HG02943 (cell line): ENCODE data around the gene PTK7.
A peak's percentile ranks its signal among the peaks of the same experiment; 100 is the strongest.
"Not testable (repeated sequence)": the region's sequence is repeated elsewhere in the genome, so short reads cannot be mapped to it uniquely, and the experiment has no call there.

ENCODE experiments used
- ATAC-seq: cut with Tn5 transposase; IDR thresholded peaks from one replicate; pipeline ENCODE4 v1.9.1; 2021; ENCODE audit warnings: mild to moderate bottlenecking, low read depth, moderate library complexity; ENCODE audit not compliant: unreplicated experiment

Gene PTK7

GRCh38 chr6:43075670-43076463 is at the start of gene PTK7:
PTK7 (plus strand) TSS chr6:43076314; CDS start chr6:43076489, 175 bp downstream.
- no peak for ATAC-seq

- no peak for ATAC-seq
Measured at GRCh38 chr6:43026365-43026764, 49.7 kb upstream of the PTK7 start.

- no peak for ATAC-seq
Measured at GRCh38 chr6:43029120-43029519, 47.0 kb upstream of the PTK7 start.

- ATAC-seq, result no peak
Measured at GRCh38 chr6:43032326-43032725, 43.8 kb upstream of the PTK7 start.

GRCh38 chr6:43033496-43034189 is 42.5 kb upstream of the PTK7 start:
- ATAC-seq, result no peak

GRCh38 chr6:43034190-43034525 is 42.0 kb upstream of the PTK7 start:
- no peak for ATAC-seq

- ATAC-seq, result no peak
Measured at GRCh38 chr6:43035495-43036194, 40.5 kb upstream of the PTK7 start.

GRCh38 chr6:43036712-43037111 is 39.4 kb upstream of the PTK7 start:
- ATAC-seq, result no peak

GRCh38 chr6:43037197-43037596 is 38.9 kb upstream of the PTK7 start:
- ATAC-seq, result no peak

GRCh38 chr6:43037706-43038105 is 38.4 kb upstream of the PTK7 start:
- no peak for ATAC-seq

- no peak for ATAC-seq
Measured at GRCh38 chr6:43038727-43039126, 37.4 kb upstream of the PTK7 start.

GRCh38 chr6:43040542-43041257 is 35.4 kb upstream of the PTK7 start:
- no peak for ATAC-seq

- ATAC-seq, result not testable (repeated sequence)
Measured at GRCh38 chr6:43041475-43041874, 34.6 kb upstream of the PTK7 start.

- no peak for ATAC-seq
Measured at GRCh38 chr6:43043310-43043709, 32.8 kb upstream of the PTK7 start.

GRCh38 chr6:43045371-43045930 is 30.7 kb upstream of the PTK7 start:
- no peak for ATAC-seq

- no peak for ATAC-seq
Measured at GRCh38 chr6:43047998-43048397, 28.1 kb upstream of the PTK7 start.

GRCh38 chr6:43050981-43051380 is 25.1 kb upstream of the PTK7 start:
- ATAC-seq, result no peak

- ATAC-seq, result no peak
Measured at GRCh38 chr6:43052225-43052841, 23.8 kb upstream of the PTK7 start.

- peak; percentile 15 for ATAC-seq
Measured at GRCh38 chr6:43052842-43053544, 23.1 kb upstream of the PTK7 start.
